Measurements from ENCODE around the gene PKP4.

PKP4 gene

GRCh38 chr2:158728422-158728821, 271.7 kb downstream of the PKP4 start:
- no peak for DNase-seq (ENCODE audit: low read depth, low spot score)
- no peak overlapping the region for H3K27ac ChIP-seq

GRCh38 chr2:158729451-158729850, 272.7 kb downstream of the PKP4 start:
- no peak for DNase-seq (ENCODE audit: low read depth, low spot score)
- no peak overlapping the region for H3K27ac ChIP-seq

- no peak for DNase-seq (ENCODE audit: low read depth, low spot score)
- H3K27ac ChIP-seq = no peak overlapping the region
Measured at GRCh38 chr2:158729873-158730620, 273.3 kb downstream of the PKP4 start.

GRCh38 chr2:158730621-158731140, 273.9 kb downstream of the PKP4 start:
- DNase-seq (ENCODE audit: low read depth, low spot score) = no peak
- H3K27ac ChIP-seq = no peak overlapping the region

- H3K27ac ChIP-seq = no peak overlapping the region
- DNase-seq (ENCODE audit: low read depth, low spot score) = no peak
Measured at GRCh38 chr2:158731386-158731785, 274.6 kb downstream of the PKP4 start.
